ENCODE results near the gene COA8. TPM values are rescaled to one million over a fixed set of nuclear protein-coding genes. Genes with fewer than 3 reads are reported as not detected.

The COA8 gene
- total and polyA plus RNA-seq, 9 of the 15 experiments (the other 6 are each of a cell fraction or from before 2014, with no cell fraction given), result 5.0 to 35.3 (median 25.7) TPM

DNA sequence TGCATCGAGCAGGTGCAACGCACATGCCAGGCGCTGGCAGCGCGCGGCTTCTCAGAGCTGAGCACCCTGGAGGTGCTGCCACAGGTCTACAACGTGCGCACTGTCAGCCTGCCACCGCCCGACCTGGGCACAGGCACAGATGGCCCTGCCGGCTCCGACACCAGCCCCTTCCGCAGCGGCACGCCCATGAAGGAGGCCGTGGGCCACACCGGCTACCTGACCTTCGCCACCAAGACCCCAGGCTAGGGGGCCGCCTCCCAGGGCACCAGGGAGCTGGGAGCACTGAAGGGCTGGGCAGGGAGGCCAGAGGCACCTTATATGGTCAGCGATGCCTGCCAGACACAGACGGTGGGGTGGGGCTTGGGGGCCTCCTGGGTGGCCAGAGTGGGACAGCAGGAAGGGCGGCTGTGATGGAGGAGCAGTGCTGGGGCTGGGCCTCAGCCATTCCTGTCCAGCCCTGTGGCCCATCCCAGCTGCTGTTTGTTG, 28.1 kb upstream of the COA8 start:
- peaks cover 51% of the 10 kb centered on the region; the same call in 2 of the 3 replicates for H3K36me3 ChIP-seq (ENCODE audit: control insufficient read depth, insufficient read depth, low read length)
- in situ Hi-C loops (cut with MboI), result loop anchor here (10.0 kb wide), 1 partner anchor 450 kb away; the partner anchor contains the start of gene LBHD2
- H2AFZ ChIP-seq (ENCODE audit: low read depth, low read length), result no peak overlapping the region
- intact Hi-C loops (cut with micrococcal nuclease), result no loop called here
- H3K4me3 ChIP-seq, result no peak overlapping the region
- no peak for ATAC-seq
- CTCF ChIA-PET (ENCODE audit: low intra/inter-chr PET ratio), result no interaction called here
- no peak overlapping the region for H3K9ac ChIP-seq (ENCODE audit: insufficient read depth in 1 of 2, low read depth in 2 of 2, low read length in 2 of 2)
- no TSS peak for BruUV-seq (replicated peaks)
- H3K27ac ChIP-seq (ENCODE audit: extremely low read depth, low read depth, low read length), result no peak overlapping the region
- no peaks in the 10 kb centered on the region for H3K27me3 ChIP-seq (ENCODE audit: control insufficient read depth in 2 of 2, insufficient read depth in 2 of 2, low read length in 2 of 2)
- peaks cover 6% of the 10 kb centered on the region for H3K9me1 ChIP-seq (ENCODE audit: control insufficient read depth, insufficient read depth, low read length)
- POLR2A ChIA-PET, result interaction anchor here (1.9 kb wide), 1 partner anchor 12 kb away, joined by 4 read pairs; the partner anchor contains the start of gene CKB
- peaks cover 18% of the 10 kb centered on the region for H3K79me2 ChIP-seq (ENCODE audit: control insufficient read depth, insufficient read depth, low read length)
- no peak for DNase-seq (ENCODE audit: extremely low read depth in 1 of 4, low spot score in 3 of 4)
- H3K4me1 ChIP-seq (replicated peaks in 1 of 2; ENCODE audit: control insufficient read depth in 2 of 2, insufficient read depth in 2 of 2, low read length in 2 of 2), result peaks cover 5 to 86% of the 10 kb centered on the region in 2 experiments; a peak in 4 of 5 replicates
- no peaks in the 10 kb centered on the region for H3K9me3 ChIP-seq (replicated peaks; ENCODE audit: control insufficient read depth, insufficient read depth, low read depth, low read length)
- H3K4me2 ChIP-seq (ENCODE audit: insufficient read depth, low read length), result no peak overlapping the region
- WGBS (ENCODE audit: insufficient coverage, low coverage, missing lambda C conversion rate), result 87% methylated on average over 7 of the region's 22 CpGs
- H4K20me1 ChIP-seq (replicated peaks; ENCODE audit: control insufficient read depth, insufficient read depth, low read length), result no peaks in the 10 kb centered on the region; the same call in 1 of the 2 replicates
- no peak for FAIRE-seq
- TF ChIP-seq ZNF133 (CRISPR knock-in tag; IDR thresholded peaks at IDR 0.05), result no peak
- no peak for TF ChIP-seq SAFB (IDR thresholded peaks at IDR 0.05; ENCODE audit: borderline replicate concordance, low read depth, low read length)
- TF ChIP-seq HNRNPUL1 (IDR thresholded peaks at IDR 0.05; ENCODE audit: low read length), result no peak
- TF ChIP-seq SRSF9 (IDR thresholded peaks at IDR 0.05; ENCODE audit: borderline replicate concordance, low read depth, low read length), result no peak
- TF ChIP-seq RNF2 (IDR thresholded peaks at IDR 0.05), result no peak
- no peak for TF ChIP-seq CHD4 (IDR thresholded peaks at IDR 0.05; ENCODE audit: insufficient read depth, insufficient replicate concordance, low read depth, low read length, poor library complexity, severe bottlenecking)
- TF ChIP-seq EP300 (IDR thresholded peaks at IDR 0.05; ENCODE audit: low read length), result no peak
- TF ChIP-seq SUPT5H (IDR thresholded peaks at IDR 0.05), result no peak
- TF ChIP-seq HOMEZ (CRISPR knock-in tag; IDR thresholded peaks at IDR 0.05), result no peak
- no peak for TF ChIP-seq CUX1 (CRISPR knock-in tag; IDR thresholded peaks at IDR 0.05)
- TF ChIP-seq ZNF280B (CRISPR knock-in tag; IDR thresholded peaks at IDR 0.05), result no peak
- no peak for TF ChIP-seq ZBTB12 (CRISPR knock-in tag; IDR thresholded peaks at IDR 0.05)
- TF ChIP-seq NCOA6 (IDR thresholded peaks at IDR 0.05), result no peak
- no peak for TF ChIP-seq MAFF (IDR thresholded peaks at IDR 0.05; ENCODE audit: low read length)
